GM19455 (cell line): Measurements from ENCODE around the gene LPIN1.
"Not testable (repeated sequence)": the region's sequence is repeated elsewhere in the genome, so short reads cannot be mapped to it uniquely, and the experiment has no call there.

ENCODE experiments used
- ATAC-seq: cut with Tn5 transposase; IDR thresholded peaks from one replicate; pipeline ENCODE4 v1.9.1; 2021; ENCODE audit not compliant: unreplicated experiment

LPIN1 gene

DNA sequence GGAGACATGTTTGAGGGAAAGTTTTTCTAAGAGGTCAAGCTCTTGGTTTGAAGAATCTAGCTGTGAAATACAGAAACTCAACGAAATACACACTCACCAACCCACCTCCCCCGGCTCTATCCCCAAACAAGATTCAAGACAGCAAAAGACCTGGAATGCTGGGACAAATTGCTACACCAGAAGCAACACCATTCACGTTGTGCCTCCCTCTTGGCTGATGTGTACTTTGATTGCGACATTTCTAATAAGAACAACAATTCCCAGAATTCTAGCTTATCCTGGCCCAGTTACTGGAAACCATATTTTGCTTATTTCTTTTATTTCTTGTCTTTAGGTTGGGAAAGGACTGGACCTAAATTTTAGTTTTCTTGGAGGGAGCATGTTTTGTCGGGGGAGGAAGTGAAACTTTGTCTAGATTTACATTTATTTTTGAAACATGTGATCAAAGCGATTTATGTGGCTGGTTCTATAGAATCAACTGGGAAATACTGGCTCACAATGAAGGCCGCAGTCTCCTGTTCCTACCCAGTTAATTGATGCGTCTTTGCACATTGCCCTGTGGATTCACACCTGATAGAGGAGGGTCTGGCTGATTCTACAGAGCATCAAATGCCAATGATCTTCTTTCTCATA, 29.6 kb upstream of the LPIN1 start:
- no peak for ATAC-seq

GRCh38 chr2:11717623-11718022, 28.8 kb upstream of the LPIN1 start:
- no peak for ATAC-seq

GRCh38 chr2:11718606-11719005, 27.8 kb upstream of the LPIN1 start:
- ATAC-seq: no peak

DNA sequence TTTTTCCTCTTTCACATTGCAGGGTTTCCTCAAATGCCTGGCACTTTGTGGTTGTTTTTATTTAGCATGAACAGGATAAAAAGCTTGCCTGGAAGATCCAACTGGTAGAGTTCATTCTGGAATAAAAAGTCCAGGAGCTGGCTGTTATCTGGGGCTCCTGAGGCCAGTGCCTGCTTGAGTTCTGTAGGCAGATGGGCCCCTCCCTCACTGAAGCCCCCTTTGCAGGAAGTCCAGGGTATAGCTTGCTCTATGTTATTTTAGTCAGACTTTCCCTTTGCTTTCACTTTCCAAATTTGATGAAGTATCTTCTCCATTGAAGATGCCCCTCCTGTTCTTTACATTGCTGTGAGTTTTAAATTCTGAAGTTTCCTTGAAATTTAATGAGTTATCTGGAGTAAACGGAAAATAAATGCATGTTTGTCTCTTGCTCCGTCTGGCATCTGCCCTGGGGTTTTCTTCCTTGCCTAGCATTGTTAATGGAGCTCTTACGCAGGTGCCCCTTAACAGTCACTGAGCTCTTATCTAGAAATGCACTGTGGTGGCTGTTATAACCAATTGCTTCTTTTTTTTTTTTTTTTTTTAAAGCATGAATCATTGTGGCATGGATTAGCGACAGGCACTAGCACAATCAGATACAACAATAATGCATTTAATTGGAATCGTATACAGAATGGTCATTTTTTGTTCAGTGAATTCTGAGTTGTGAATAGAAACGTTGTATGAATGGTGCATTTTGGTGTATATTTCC, 27.0 kb upstream of the LPIN1 start:
- no peak for ATAC-seq

DNA sequence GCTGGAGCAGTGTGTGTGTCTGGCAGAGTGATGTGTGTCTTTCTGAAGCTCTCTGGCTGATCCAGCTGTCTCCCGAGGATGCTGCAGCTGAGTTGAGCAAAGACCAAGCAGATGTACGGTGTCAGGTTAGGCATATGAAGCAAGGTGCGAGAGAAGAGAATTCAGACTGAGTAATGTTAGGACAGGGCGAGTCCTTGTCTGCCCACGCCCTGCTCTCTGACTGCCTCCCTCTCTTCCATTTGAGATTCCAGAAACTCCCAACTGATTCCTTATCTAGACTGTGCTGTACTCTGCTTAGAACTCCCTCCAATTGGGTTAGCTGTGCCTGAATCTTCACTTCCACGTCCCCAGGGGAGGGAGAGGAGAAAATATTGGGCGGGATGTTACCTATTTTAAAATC, 25.7 kb upstream of the LPIN1 start:
- no peak for ATAC-seq

GRCh38 chr2:11722292-11723060, 24.0 kb upstream of the LPIN1 start:
- no peak for ATAC-seq

DNA sequence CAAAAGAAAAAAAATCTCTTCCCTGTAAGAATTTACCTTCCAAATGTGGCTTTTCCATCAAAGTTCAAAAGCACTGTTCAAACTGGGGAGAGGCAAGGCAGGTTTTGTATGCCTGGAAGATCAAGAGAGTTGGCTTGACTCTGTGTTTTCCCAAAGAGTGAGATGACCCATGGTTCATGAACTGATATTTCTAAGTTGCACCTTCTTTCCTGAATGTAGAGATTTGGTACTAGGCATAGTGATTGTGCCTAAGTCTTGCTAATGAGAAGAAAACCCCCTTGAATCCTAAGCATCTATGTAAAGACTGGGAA, 23.4 kb upstream of the LPIN1 start:
- ATAC-seq: no peak

- ATAC-seq: no peak
Observed at GRCh38 chr2:11724151-11724550, 22.3 kb upstream of the LPIN1 start.

- no peak for ATAC-seq
Observed at GRCh38 chr2:11726384-11726783, 20.0 kb upstream of the LPIN1 start.

DNA sequence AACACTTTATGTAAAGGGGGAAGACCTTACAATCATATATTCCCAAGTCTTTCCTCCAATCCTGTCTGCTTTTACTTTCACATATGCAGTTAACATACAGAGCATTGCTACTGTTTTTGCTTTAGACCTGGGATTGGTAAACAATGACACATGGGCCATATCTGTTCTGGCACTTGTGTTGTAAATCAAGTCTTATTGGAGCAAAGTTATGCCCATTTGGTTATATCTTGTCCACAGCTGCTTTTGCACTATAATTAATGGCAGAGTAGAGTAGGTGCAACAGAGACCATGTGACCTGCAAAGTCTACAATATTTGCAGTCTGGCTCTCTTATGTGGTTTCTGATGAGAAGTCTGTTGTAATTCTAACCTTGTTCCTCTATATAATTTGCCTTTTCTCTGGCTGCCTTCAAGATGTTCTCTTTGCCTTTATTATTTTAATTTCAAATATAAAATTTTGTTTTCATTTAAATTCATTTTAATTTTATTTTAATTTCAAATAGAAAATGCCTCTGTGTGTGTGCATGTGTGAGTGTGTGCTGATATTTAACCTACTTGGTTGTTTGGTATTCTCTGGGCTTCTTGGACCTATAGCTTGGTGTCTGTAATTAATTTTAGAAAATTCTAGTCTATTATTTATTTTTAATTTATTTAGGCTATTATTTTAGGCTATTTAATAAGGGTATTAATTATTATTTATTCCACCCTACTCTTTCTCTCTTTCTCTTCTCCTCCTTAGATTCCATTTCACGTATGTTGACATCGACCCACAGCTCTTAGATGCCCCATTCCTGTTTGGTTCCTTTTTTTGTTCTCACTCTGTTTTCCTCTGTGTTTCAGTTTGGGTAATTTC, 16.8 kb upstream of the LPIN1 start:
- no peak for ATAC-seq

- not testable (repeated sequence) for ATAC-seq
Observed at GRCh38 chr2:11731214-11731984, 15.0 kb upstream of the LPIN1 start.

GRCh38 chr2:11732587-11732986, 13.8 kb upstream of the LPIN1 start:
- no peak for ATAC-seq

DNA sequence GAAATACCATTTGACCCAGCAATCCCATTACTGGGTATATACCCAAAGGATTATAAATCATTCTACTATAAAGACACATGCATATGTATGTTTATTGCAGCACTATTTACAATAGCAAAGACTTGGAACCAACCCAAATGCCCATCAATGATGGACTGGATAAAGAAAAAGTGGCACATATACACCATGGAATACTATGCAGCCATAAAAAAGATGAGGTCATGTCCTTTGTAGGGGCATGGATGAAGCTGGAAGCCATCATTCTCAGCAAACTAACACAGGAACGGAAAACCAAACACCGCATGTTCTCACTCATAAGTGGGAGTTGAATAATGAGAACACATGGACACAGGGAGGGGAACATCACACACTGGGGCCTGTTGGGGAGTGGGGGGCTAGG, 8.6 kb upstream of the LPIN1 start:
- ATAC-seq: not testable (repeated sequence)

GRCh38 chr2:11738589-11739436, 7.6 kb upstream of the LPIN1 start:
- no peak for ATAC-seq

GRCh38 chr2:11740723-11741122, 5.7 kb upstream of the LPIN1 start:
- no peak for ATAC-seq

GRCh38 chr2:11742317-11742701, 4.1 kb upstream of the LPIN1 start:
- no peak for ATAC-seq

- no peak for ATAC-seq
Observed at GRCh38 chr2:11742702-11743357, 3.6 kb upstream of the LPIN1 start.

- ATAC-seq: no peak
Observed at GRCh38 chr2:11743366-11743765, 3.1 kb upstream of the LPIN1 start.
